Lower leg skin (tissue), 4 donors: Measurements from ENCODE around the gene MAMSTR. TPM values are rescaled to one million over a fixed set of nuclear protein-coding genes. Genes with fewer than 3 reads are reported as not detected.

Experiments used
- DNase-seq, 2 donors: peaks; one replicate each; pipeline ENCODE4 v3.0.0-alpha.2; 2019; ENCODE audit warnings: low spot score in 2 of 2
- H3K4me3 ChIP-seq: fragments of 200-600 bp; sonication (generic); 2 replicates; pipeline ENCODE4 v1.5.1; 2017; ENCODE audit warnings: mild to moderate bottlenecking, low read depth; ENCODE audit not compliant: poor library complexity, severe bottlenecking
- CTCF ChIP-seq, 3 donors: fragments of 450-650 bp; IDR thresholded peaks; one replicate each; pipeline ENCODE4 v1.5.1; 2016; ENCODE audit warnings: antibody characterized with exemption in 3 of 3, mild to moderate bottlenecking in 3 of 3, moderate library complexity in 2 of 3
- POLR2A ChIP-seq, 2 donors: fragments of 450-650 bp; IDR thresholded peaks; one replicate each; pipeline ENCODE4 v1.6.1; 2016 to 2017; ENCODE audit warnings: antibody characterized with exemption in 2 of 2, mild to moderate bottlenecking in 1 of 2, moderate library complexity in 1 of 2
- WGBS, 2 donors: methylation state at CpG; one replicate each; pipeline ENCODE4 v1.1.5; 2018; 5-methylcytosine and 5-hydroxymethylcytosine counted together
- intact Hi-C: fragments of 100-400 bp; cut with DNase I; formaldehyde crosslinking; loops from one replicate; pipeline ENCODE4 v1.15.0; 2023; ENCODE audit warnings: low total_unique reads
- total RNA-seq, 4 donors: library from RNA; depleted of rRNA; stranded (reverse); fragments of >200 nt; gene quantifications; one replicate each; pipeline ENCODE4 v1.1.0, GENCODE V29; 2016

The MAMSTR gene
- total RNA-seq, 4 donors from 2014 or later: 0.42 to 0.74 (median 0.63) TPM

GRCh38 chr19:48676487-48676886, 43.0 kb downstream of the MAMSTR start:
- no peak for DNase-seq
- intact Hi-C loops: no loop called here
- whole genome bisulfite sequencing, 2 donors: 85 to 89% methylated on average over 17 of the region's 17 CpGs
- TF ChIP-seq CTCF (IDR thresholded peaks at IDR 0.05) (no peak), POLR2A (IDR thresholded peaks at IDR 0.05) (no peak)
- H3K4me3 ChIP-seq: no peak overlapping the region

- intact Hi-C loops: no loop called here
- H3K4me3 ChIP-seq: no peak overlapping the region
- DNase-seq: peak; percentile 83 to 94
- WGBS, 2 donors: 38 to 41% methylated on average over 28 of the region's 28 CpGs
- TF ChIP-seq POLR2A (IDR thresholded peaks at IDR 0.05) (no peak), CTCF (IDR thresholded peaks at IDR 0.05) (no peak)
These were observed 44.4 kb downstream of the MAMSTR start for GRCh38 chr19:48674921-48675824.

GRCh38 chr19:48674216-48674809, 45.2 kb downstream of the MAMSTR start:
- intact Hi-C loops: no loop called here
- TF ChIP-seq POLR2A (IDR thresholded peaks at IDR 0.05): no peak
- no peak for TF ChIP-seq CTCF (IDR thresholded peaks at IDR 0.05)
- WGBS, 2 donors: 86 to 89% methylated on average over 17 to 19 of the region's 19 CpGs
- H3K4me3 ChIP-seq: no peak overlapping the region
- DNase-seq: no peak

- 78 to 90% methylated on average over 25 of the region's 25 CpGs for whole genome bisulfite sequencing, 2 donors
- intact Hi-C loops: no loop called here
These were observed 46.0 kb downstream of the MAMSTR start for GRCh38 chr19:48673436-48674100.

GRCh38 chr19:48672994-48673393, 46.5 kb downstream of the MAMSTR start, which contains the start of gene NTN5:
Gene NTN5, minus strand, starts transcription at chr19:48673017. Its CDS starts 2,031 bp downstream, at chr19:48670986.
- 68 to 91% methylated on average over 5 to 21 of the region's 25 CpGs for WGBS, 2 donors
- no peak within 1 kb of the TSS for H3K4me3 ChIP-seq
- no peak for DNase-seq
- intact Hi-C loops: no loop called here
- TF ChIP-seq POLR2A (IDR thresholded peaks at IDR 0.05) (no peak), CTCF (IDR thresholded peaks at IDR 0.05) (no peak)

More at GRCh38 chr19:48673436-48674100, 46.0 kb downstream of the MAMSTR start:
- no peak for TF ChIP-seq POLR2A (IDR thresholded peaks at IDR 0.05)
- DNase-seq: no peak
- no peak overlapping the region for H3K4me3 ChIP-seq
